NT2/D1 (cell line): ENCODE measurements around the gene TPO.

Source experiments
- SUZ12 ChIP-seq: IDR thresholded peaks from 2 replicates; pipeline ENCODE4 v1.6.1; 2011; ENCODE audit not compliant: insufficient read length, insufficient read depth; ENCODE audit errors: extremely low read depth
- YY1 ChIP-seq: IDR thresholded peaks from 2 replicates; pipeline ENCODE4 v1.6.1; 2011; ENCODE audit not compliant: insufficient read length, insufficient read depth
- ZNF274 ChIP-seq: IDR thresholded peaks from 2 replicates; pipeline ENCODE4 v1.6.1; 2011; ENCODE audit warnings: mild to moderate bottlenecking, low read depth, low read length

DNA sequence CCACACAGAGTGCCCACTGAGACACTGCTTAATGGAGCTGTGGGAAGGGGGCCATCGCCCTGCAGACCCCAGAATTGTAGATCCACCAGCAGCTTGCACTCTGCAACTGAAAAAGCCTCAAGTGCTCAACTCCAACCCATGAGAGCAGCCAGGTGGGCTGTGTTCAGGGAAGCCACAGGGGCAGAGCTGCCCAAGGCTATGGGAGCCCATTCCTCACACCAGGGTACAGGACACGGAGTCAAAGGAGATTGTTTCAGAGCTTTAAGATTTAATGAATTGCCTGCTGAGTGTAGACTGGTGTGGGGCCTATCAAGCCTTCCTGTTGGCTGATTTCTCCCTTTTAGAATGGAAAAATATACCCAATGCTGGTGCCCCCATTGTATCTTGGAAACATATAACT lies 17.2 kb downstream of the TPO start:
- no peak for TF ChIP-seq YY1
- no peak for TF ChIP-seq ZNF274
- no peak for TF ChIP-seq SUZ12
